Prostate gland (tissue), 2 donors: Measurements from ENCODE around the gene MPC1.

ENCODE experiments used
- CTCF ChIP-seq, 4 experiments: fragments of 200-600 bp in 2 of 4; fragments of 450-650 bp in 2 of 4; sonication (generic) in 2 of 4; IDR thresholded peaks; 1 replicate in 3 of 4; 2 replicates in 1 of 4; pipeline ENCODE4 v1.5.1; 2016 to 2019; ENCODE audit warnings: antibody characterized with exemption in 4 of 4, mild to moderate bottlenecking in 2 of 4, moderate library complexity in 2 of 4
- POLR2A ChIP-seq: fragments of 450-650 bp; IDR thresholded peaks from one replicate; pipeline ENCODE4 v1.6.1; 2016; ENCODE audit warnings: antibody characterized with exemption, mild to moderate bottlenecking

- TF ChIP-seq POLR2A, result no peak
- TF ChIP-seq CTCF (IDR thresholded peaks at IDR 0.05), result no peak
Observed at GRCh38 chr6:166395351-166395750, 12.6 kb upstream of the MPC1 start.
